Adrenal gland (tissue), 12 donors: Measurements from ENCODE around the gene TACC2. TPM values are rescaled to one million over a fixed set of nuclear protein-coding genes. Genes with fewer than 3 reads are reported as not detected.

Source experiments
- DNase-seq, 7 donors: peaks; one replicate each; pipeline ENCODE4 v3.0.0-alpha.2; 2019 to 2020
- H3K27ac ChIP-seq, 5 donors: fragments of 200-600 bp; sonication (generic) in 4 of 5; 1 replicate in 3 of 5; 2 replicates in 2 of 5; pipeline versions ENCODE4 v1.5.1 to v1.8.0; 2016 to 2020; ENCODE audit warnings: mild to moderate bottlenecking in 1 of 5
- H3K27me3 ChIP-seq: fragments of 200-600 bp; 2 replicates; pipeline ENCODE4 v1.8.0; 2021
- H3K36me3 ChIP-seq, 2 donors: fragments of 200-600 bp; replicated peaks in 1 of 2; 1 replicate in 1 of 2; 2 replicates in 1 of 2; pipeline versions ENCODE4 v1.5.1 to v1.8.0; 2018 to 2022
- H3K4me1 ChIP-seq, 2 donors: fragments of 200-600 bp; replicated peaks in 1 of 2; 1 replicate in 1 of 2; 2 replicates in 1 of 2; pipeline versions ENCODE4 v1.5.1 to v1.8.0; 2018 to 2021
- H3K4me3 ChIP-seq, 4 donors: fragments of 200-600 bp; sonication (generic) in 3 of 4; one replicate each; pipeline ENCODE4 v1.5.1; 2016 to 2018
- H3K9me3 ChIP-seq, 3 donors: fragments of 200-600 bp; sonication (generic) in 1 of 3; replicated peaks in 1 of 3; 1 replicate in 2 of 3; 2 replicates in 1 of 3; pipeline versions ENCODE4 v1.5.1 to v1.8.0; 2016 to 2021
- POLR2A ChIP-seq, 2 donors: fragments of 450-650 bp; IDR thresholded peaks; one replicate each; pipeline ENCODE4 v1.6.1; 2017; ENCODE audit warnings: antibody characterized with exemption in 2 of 2, mild to moderate bottlenecking in 2 of 2, moderate library complexity in 1 of 2
- WGBS, 4 donors: extraction: QIAGEN DNeasy Blood & Tissue Kit in 2 of 4; methylation state at CpG; one replicate each; pipeline versions ENCODE4 v1.1.5 to v1.1.7; 2013 to 2017; 5-methylcytosine and 5-hydroxymethylcytosine counted together
- intact Hi-C, 2 donors: fragments of 100-400 bp; cut with DNase I; formaldehyde crosslinking; loops; one replicate each; pipeline versions ENCODE4 v1.14.1 to v1.15.0; 2022 to 2023
- polyA plus RNA-seq, 3 donors: library from polyadenylated mRNA; stranded (reverse); fragments of 200-250 nt in 2 of 3; fragments of 350-450 nt in 1 of 3; fragmentation: Illumina TruSeq in 1 of 3; extraction: RNeasy Lipid Tissue Mini Kit (QIAGEN cat#74804) in 1 of 3; gene quantifications; one replicate each; pipeline ENCODE4 v1.2.3, GENCODE V29; 2013 to 2014
- total RNA-seq, 9 donors: library from RNA; depleted of rRNA in 4 of 9; stranded (reverse); fragments of >200 nt in 4 of 9; fragments of 120-200 nt in 1 of 9; fragmentation: NEBNext Ultra II Directional in 1 of 9; extraction: Animal tissue kit (Norgen Biotek cat#: 25700) in 1 of 9; gene quantifications; one replicate each; pipeline versions ENCODE4 v1.1.0 to v1.2.4, GENCODE V29; 2013 to 2023
- TF ChIP-seq, protein P1 (sequence below), 6 experiments: fragments of 450-650 bp in 4 of 6; fragments of 200-600 bp in 2 of 6; sonication (generic) in 1 of 6; IDR thresholded peaks; 1 replicate in 5 of 6; 2 replicates in 1 of 6; pipeline versions ENCODE4 v1.5.1 to v1.8.0; 2016 to 2021; ENCODE audit warnings: antibody characterized with exemption in 6 of 6, mild to moderate bottlenecking in 2 of 6, moderate library complexity in 1 of 6
- donor health status: healthy with polysubstance abuse.
- donor health status: Bipolar disorder and iron deficiency.
- donor health status: DM: yes; HTN: yes; CAD: no.
- donor health status: DM: no; HTN: no; CAD: no.
- donor health status: DM: no; HTN: no; CAD: no.
- donor health status: DM: yes; HTN: yes; CAD: no.

The TACC2 gene
- total and polyA plus RNA-seq, 12 donors = 11.3 to 45.7 (median 26.3) TPM

DNA sequence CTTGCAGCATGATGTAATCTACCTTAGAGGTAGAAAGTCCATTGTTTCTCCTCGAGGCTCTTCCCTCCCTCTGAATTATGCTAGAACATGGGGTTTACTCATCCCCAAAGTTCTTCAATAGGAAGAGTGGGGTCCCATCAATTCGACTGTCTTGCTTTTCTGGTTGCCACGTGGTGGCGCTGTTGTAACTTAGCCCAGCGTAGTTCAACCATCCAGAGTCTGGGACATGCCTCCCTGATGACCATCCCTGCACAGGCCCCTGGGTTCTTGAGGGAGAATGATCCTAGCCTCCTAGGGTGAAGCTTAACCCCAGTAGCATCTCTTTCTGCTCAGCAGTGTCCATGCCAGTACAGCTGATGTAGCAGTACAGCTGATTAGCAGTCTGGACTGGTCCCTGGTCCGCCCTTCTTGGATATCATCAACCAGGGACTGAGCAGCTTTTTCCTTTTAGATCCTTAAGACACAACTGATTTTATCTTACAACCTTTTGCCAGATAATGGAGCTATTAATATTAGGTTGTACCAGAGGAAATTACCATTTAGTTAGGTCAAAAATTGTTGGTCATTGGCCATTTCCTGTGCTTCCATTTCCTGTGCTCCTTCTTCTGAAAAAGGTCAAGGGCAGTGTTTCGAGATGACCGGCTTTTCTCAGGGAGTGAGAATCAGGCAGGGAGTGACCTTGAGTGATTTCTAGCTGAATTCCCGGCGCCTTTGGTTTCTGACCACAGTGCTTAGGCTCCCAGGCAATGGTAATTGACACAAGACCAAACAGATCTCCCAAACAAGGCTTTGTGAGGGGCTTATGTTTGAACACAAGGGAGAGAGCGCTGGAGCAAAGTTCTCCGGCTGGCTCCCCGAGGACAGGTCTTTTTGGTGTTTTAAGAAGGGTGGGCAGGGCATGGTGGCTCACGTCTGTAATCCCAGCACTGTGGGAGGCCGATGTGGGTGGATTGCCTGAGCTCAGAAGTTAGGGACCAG is 65.4 kb downstream of the TACC2 start:
- no peak for TF ChIP-seq POLR2A (IDR thresholded peaks at IDR 0.05)
- TF ChIP-seq, protein P1, sequence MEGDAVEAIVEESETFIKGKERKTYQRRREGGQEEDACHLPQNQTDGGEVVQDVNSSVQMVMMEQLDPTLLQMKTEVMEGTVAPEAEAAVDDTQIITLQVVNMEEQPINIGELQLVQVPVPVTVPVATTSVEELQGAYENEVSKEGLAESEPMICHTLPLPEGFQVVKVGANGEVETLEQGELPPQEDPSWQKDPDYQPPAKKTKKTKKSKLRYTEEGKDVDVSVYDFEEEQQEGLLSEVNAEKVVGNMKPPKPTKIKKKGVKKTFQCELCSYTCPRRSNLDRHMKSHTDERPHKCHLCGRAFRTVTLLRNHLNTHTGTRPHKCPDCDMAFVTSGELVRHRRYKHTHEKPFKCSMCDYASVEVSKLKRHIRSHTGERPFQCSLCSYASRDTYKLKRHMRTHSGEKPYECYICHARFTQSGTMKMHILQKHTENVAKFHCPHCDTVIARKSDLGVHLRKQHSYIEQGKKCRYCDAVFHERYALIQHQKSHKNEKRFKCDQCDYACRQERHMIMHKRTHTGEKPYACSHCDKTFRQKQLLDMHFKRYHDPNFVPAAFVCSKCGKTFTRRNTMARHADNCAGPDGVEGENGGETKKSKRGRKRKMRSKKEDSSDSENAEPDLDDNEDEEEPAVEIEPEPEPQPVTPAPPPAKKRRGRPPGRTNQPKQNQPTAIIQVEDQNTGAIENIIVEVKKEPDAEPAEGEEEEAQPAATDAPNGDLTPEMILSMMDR (IDR thresholded peaks at IDR 0.05) = peak in 5 of 6 experiments; percentile 18 to 62 (median 55)
- no peaks in the 10 kb centered on the region for H3K27me3 ChIP-seq
- DNase-seq = peak in 6 of 7 donors; percentile 37 to 70 (median 50)
- H3K36me3 ChIP-seq = no peaks in the 10 kb centered on the region
- WGBS, 4 donors = 38 to 46% (median 41%) methylated on average over 15 of the region's 15 CpGs
- no peaks in the 10 kb centered on the region for H3K9me3 ChIP-seq
- no peak overlapping the region for H3K4me3 ChIP-seq
- intact Hi-C loops = loop anchor here in 1 of 2 donors (10.0 kb wide), 1 partner anchor 50 kb away; no protein-coding TSS in a partner anchor
- H3K4me1 ChIP-seq = peaks cover 3 to 22% of the 10 kb centered on the region in 2 donors
- peak overlapping the region in 3 of 5 donors; percentile 24 to 62 (median 62) for H3K27ac ChIP-seq

DNA sequence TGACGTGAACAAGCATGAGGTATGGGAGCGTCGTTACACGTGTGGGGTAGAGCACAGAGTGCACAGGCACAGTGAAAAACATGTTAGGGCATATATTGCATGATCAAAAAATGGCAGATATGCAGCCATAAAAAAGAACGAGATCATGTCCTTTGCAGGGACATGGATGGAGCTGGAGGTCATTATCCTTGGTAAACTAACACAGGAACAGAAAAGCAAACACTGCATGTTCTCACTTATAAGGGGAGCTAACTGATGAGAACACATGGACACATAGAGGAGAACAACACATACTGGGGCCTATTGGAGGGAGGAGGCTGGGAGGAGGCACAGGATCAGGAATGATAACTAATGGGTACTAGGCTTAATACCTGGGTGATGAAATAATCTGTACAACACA is 66.3 kb downstream of the TACC2 start:
- no peaks in the 10 kb centered on the region for H3K27me3 ChIP-seq
- no peak for DNase-seq
- no peak overlapping the region for H3K4me3 ChIP-seq
- peaks cover 3 to 22% of the 10 kb centered on the region in 2 donors for H3K4me1 ChIP-seq
- no peak overlapping the region for H3K27ac ChIP-seq
- TF ChIP-seq POLR2A (IDR thresholded peaks at IDR 0.05) = no peak
- TF ChIP-seq, protein P1 (IDR thresholded peaks at IDR 0.05) = no peak
- H3K36me3 ChIP-seq = no peaks in the 10 kb centered on the region
- intact Hi-C loops = loop anchor here in 1 of 2 donors (10.0 kb wide), 1 partner anchor 50 kb away; no protein-coding TSS in a partner anchor
- 90 to 93% (median 92%) methylated on average over 5 of the region's 5 CpGs for WGBS, 4 donors
- H3K9me3 ChIP-seq = no peaks in the 10 kb centered on the region

DNA sequence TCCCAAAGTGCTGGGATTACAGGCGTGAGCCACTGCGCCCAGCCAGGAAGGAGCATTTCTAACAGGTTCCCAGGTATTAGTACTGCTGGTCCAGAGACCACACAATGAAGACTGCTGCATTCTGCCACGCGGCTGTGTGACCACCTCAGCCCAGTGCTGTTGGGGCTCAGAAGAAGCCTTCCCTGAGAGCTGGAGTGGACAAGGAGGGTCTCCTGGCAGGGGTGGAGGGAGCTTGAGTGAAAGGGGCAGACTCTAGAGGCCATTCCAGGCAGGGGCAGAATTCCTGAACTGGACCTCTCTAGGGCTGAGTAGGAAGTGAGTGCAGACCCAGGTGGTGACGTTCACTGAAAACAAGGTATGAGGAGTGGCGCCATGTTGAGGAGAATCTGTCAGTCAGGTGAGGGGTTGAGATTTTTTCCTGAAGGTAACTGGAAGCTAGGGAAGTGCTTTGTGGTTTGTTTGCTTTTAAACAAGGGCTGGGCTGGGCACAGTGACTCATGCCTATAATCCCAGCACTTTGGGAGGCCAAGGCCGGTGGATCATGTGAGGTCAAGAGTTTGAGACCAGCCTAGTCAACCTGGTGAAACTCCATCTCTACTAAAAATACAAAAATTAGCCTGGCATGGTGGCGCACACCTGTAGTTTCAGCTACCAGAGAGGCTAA is 67.6 kb downstream of the TACC2 start:
- intact Hi-C loops = loop anchor here in 1 of 2 donors (10.0 kb wide), 1 partner anchor 48 kb away; no protein-coding TSS in a partner anchor

More for the DNA sequence above, 67.6 kb downstream of the TACC2 start:
- no peak overlapping the region for H3K27ac ChIP-seq
- 82 to 96% (median 92%) methylated on average over 4 to 8 of the region's 8 CpGs for WGBS, 4 donors
- H3K9me3 ChIP-seq = no peaks in the 10 kb centered on the region
- TF ChIP-seq, protein P1 (IDR thresholded peaks at IDR 0.05) = no peak
- TF ChIP-seq POLR2A (IDR thresholded peaks at IDR 0.05) = no peak
- DNase-seq = peak in 1 of 7 donors; percentile 25
- no peak overlapping the region for H3K4me3 ChIP-seq
- no peaks in the 10 kb centered on the region for H3K36me3 ChIP-seq
- H3K4me1 ChIP-seq = peaks cover 0 to 17% of the 10 kb centered on the region in 2 donors
- H3K27me3 ChIP-seq = no peaks in the 10 kb centered on the region
